ENCODE data around the gene TNS1. TPM values are rescaled to one million over a fixed set of nuclear protein-coding genes. Genes with fewer than 3 reads are reported as not detected.

Gene TNS1
- total RNA-seq, 2 donors from 2014 or later: 168 to 174 TPM

DNA sequence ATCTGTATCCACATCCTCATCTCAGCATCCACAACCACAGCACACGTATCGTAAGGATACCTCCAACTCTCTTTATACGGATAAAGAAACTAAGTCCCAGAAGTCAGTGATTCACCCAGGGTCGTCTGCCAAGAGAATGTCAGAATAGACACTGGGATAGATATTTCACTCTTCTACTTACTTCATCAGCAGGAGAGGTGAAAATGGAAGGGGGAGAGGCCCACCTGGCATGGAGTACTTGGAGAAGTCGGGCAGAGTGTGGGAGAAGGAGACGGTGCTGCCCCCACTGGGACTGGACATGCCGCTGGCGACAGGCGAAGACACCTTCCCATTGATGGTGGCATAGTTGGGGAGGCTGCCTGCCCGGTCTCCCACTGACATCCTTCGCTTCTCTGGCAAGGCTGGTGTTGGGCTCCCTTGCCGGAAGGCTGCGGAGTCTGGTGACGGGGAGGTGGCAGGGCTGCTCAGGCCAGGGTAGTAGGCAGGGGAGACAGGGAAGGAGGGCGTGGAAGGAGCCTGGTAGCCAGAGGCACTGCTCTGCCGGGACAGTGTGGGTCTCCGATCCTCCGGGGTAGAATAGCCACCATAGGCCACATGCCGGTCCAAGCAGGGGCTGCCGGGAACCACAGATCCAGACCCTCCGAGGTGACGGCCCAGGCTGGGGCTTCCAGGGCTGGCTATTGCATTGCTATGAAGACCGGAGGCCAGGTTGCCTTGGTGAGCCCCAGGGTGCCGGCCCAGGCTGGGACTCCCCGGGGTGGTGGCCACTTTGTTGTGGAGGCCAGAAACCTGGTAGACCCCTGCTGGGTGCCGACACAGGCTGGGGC lies 185.1 kb downstream of the TNS1 start:
- Histone ChIP-seq H3K9me3 (no peaks in the 10 kb centered on the region), H3K36me3 (replicated peaks in 1 of 2; ENCODE audit: insufficient read depth in 1 of 2, low read depth in 2 of 2) (peaks cover 29 to 48% of the 10 kb centered on the region in 2 donors), H3K4me3 (no peak overlapping the region), H3K27ac (no peak overlapping the region), H3K4me1 (no peaks in the 10 kb centered on the region), H3K27me3 (no peaks in the 10 kb centered on the region)
- DNase-seq (no peak), ATAC-seq (no peak)
- intact Hi-C loops (cut with DNase I): no loop called here
- 91 to 94% methylated on average over 18 to 26 of the region's 26 CpGs for WGBS, 2 donors
- TF ChIP-seq, protein P1, sequence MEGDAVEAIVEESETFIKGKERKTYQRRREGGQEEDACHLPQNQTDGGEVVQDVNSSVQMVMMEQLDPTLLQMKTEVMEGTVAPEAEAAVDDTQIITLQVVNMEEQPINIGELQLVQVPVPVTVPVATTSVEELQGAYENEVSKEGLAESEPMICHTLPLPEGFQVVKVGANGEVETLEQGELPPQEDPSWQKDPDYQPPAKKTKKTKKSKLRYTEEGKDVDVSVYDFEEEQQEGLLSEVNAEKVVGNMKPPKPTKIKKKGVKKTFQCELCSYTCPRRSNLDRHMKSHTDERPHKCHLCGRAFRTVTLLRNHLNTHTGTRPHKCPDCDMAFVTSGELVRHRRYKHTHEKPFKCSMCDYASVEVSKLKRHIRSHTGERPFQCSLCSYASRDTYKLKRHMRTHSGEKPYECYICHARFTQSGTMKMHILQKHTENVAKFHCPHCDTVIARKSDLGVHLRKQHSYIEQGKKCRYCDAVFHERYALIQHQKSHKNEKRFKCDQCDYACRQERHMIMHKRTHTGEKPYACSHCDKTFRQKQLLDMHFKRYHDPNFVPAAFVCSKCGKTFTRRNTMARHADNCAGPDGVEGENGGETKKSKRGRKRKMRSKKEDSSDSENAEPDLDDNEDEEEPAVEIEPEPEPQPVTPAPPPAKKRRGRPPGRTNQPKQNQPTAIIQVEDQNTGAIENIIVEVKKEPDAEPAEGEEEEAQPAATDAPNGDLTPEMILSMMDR (IDR thresholded peaks at IDR 0.05): no peak
- TF ChIP-seq POLR2A (IDR thresholded peaks at IDR 0.05): no peak

DNA sequence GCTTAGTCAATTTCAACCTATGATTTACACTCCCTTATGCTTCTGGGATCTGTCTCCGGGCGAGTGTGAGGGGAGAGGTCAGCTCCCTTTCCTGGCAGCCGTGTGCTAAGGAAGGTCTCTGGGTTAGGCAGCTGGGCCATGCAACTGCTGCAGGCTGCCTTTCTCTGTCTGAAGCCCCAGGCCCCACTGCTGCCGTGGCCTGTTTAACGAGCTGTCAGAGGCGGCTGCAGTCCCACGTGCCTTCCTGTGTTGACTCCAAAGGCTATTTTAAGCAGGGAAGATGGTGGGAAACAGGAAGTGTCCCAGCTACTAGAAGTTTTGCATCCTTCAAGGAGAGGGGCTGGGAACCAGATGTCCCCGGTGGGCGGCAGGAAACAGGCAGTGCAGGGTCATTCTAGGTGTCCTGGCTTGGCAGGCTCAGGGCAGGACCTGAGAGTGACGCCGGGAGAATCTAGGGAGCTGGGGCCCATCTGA lies 186.4 kb downstream of the TNS1 start:
- intact Hi-C loops (cut with DNase I): no loop called here
- Histone ChIP-seq H3K9me3 (no peaks in the 10 kb centered on the region), H3K36me3 (replicated peaks in 1 of 2; ENCODE audit: insufficient read depth in 1 of 2, low read depth in 2 of 2) (peaks cover 36 to 59% of the 10 kb centered on the region in 2 donors), H3K27me3 (no peaks in the 10 kb centered on the region), H3K4me1 (no peaks in the 10 kb centered on the region), H3K27ac (peak overlapping the region in 2 of 4 donors; percentile 23 to 49), H3K4me3 (no peak overlapping the region)
- TF ChIP-seq, protein P1 (IDR thresholded peaks at IDR 0.05): no peak
- no peak for TF ChIP-seq POLR2A (IDR thresholded peaks at IDR 0.05)
- ATAC-seq: peak; percentile 10
- peak in 1 of 4 donors; percentile 38 for DNase-seq
- 32 to 65% methylated on average over 5 to 11 of the region's 11 CpGs for WGBS, 2 donors

DNA sequence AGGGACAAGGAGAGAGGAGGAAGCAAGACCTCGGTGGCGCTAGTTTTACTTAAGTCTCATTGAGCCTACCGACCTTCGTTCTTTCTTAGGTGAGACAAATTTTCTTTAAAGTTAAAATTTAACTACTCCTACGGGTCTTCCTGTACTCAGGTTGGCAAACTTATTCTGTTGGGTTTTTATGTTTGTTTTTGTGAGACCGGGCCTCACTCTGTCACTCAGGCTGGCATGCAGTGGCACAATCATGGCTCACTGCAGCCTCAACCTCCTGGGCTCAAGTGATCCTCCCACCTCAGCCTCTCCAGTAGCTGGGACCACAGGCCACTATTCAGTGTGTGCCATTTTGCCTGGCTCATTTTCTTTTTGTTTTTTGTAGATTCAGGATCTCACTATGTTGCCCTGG lies 189.0 kb downstream of the TNS1 start:
- intact Hi-C loops (cut with DNase I): no loop called here
- 41 to 50% methylated on average over 6 of the region's 6 CpGs for WGBS, 2 donors
- Histone ChIP-seq H3K4me1 (no peaks in the 10 kb centered on the region), H3K9me3 (no peaks in the 10 kb centered on the region), H3K27me3 (no peaks in the 10 kb centered on the region), H3K27ac (no peak overlapping the region), H3K4me3 (no peak overlapping the region), H3K36me3 (replicated peaks in 1 of 2; ENCODE audit: insufficient read depth in 1 of 2, low read depth in 2 of 2) (peaks cover 46 to 67% of the 10 kb centered on the region in 2 donors)
- no peak for ATAC-seq
- no peak for TF ChIP-seq POLR2A (IDR thresholded peaks at IDR 0.05)
- TF ChIP-seq, protein P1 (IDR thresholded peaks at IDR 0.05): no peak
- no peak for DNase-seq

DNA sequence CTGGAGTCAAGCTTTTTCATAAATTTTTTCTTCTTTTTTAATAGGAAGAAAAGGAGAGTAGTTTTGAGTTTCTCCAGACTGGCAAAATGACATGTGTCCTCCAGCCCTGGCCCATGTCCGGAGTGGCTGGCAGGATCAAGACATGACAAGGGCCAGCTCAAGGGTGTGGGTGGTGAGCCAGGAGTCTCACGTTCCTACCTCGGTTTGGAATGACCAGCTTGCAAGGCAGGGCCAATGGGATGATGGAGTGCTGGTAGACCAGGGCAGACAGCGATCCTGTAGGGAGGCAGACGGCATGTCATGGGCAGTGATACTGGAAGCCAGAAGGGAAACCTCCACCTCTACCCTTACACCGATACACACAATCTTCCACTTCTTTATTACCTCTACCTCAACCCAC lies 190.6 kb downstream of the TNS1 start:
- ATAC-seq (no peak), DNase-seq (no peak)
- H3K4me3 ChIP-seq: no peak overlapping the region
- peaks cover 53 to 61% of the 10 kb centered on the region in 2 donors for H3K36me3 ChIP-seq (replicated peaks in 1 of 2; ENCODE audit: insufficient read depth in 1 of 2, low read depth in 2 of 2)
- no peak overlapping the region for H3K27ac ChIP-seq
- no peak for TF ChIP-seq POLR2A (IDR thresholded peaks at IDR 0.05)
- TF ChIP-seq, protein P1 (IDR thresholded peaks at IDR 0.05): no peak
- no peaks in the 10 kb centered on the region for H3K27me3 ChIP-seq
- no peaks in the 10 kb centered on the region for H3K4me1 ChIP-seq
- WGBS, 2 donors: 85 to 88% methylated on average over 6 of the region's 6 CpGs
- intact Hi-C loops (cut with DNase I): no loop called here
- H3K9me3 ChIP-seq: no peaks in the 10 kb centered on the region
